ENCODE data around the gene IGDCC3.

Gene IGDCC3

DNA sequence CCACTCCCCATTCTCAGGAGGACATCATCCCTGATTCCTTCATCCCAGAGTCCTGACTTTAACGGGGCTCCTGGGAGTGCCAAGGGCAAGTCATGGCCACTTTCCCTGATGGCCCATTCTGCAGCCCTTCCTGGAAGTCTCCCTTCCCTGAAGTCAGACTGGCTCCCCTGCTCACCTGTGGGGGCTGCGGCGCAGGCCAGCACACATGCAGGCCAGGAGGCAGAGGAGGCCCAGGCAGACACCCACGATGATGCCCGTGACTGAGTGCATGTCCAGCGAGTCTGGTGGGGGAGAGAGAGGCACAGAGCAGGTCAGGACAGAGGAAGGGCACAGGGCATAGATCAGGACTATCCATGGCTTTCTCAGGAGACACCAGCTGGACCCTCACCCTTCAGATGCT, 8.6 kb upstream of the IGDCC3 start:
- no peak for DNase-seq

DNA sequence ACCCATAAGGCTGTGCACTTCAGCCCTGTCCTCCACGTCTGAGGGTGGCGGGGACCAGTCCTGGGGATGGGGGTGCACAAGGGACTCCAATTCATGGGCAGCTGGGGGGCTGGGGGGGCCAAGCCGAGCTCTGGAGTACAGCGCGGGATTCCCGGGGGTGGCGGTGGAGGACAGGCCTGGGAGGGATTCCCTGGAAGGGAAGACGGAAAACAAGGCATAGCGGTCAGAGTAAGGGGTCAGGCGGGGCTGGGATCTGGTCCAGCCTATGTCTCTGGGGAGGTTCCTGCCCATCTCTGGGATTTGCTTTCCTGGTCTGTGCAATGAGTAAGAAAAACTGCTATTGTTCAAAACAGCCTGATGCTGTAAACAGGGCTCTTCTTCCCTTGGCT, 8.1 kb upstream of the IGDCC3 start:
- DNase-seq, result no peak

DNA sequence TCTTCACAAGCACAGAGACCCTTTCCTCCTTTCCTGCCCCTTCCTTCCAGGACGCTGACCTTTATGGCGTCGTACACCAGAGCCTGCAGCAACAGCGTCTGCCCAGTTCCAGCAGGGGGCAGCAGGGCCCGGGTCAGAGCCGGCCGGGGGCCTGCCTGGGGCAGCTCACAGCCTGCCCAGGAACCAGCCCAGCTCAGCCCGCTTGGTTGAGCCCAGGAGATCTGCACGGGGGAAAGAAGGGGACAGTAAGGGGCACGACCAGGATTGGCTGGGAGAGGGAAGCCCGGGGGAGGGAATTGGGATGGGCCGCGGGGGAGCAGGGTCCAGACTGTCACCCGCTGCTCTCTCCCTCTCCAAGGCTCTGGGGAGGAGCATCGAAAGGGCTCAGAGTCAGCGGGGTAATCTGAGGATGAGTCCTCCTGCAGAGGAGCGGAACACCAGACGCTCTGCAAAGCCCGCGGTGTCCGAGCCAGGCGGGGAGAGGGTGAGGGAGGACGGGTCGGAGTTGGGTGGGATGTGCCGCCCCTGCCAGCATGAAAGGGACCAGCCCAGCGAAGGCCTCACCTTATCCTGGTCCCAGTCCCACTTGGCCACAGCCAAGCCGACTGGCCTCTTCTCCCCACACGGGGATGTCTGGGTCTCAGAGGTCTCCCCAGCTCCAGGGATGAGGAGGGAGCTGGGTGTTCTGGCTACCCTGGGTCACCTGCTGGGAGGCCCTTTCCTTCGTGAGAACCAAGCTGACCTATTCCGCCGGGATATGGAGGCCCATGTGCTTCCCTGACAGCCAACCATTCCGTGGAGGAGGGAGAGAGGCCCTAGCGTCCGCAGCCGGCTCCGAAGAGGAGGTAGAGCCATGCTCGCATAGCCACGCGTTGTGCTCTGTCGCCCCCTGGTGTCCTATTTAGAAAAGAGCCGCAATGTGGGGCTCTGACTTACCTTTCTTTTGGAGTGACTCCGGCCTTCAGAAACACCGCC, 7.4 kb upstream of the IGDCC3 start:
- peak; percentile 83 for DNase-seq

DNA sequence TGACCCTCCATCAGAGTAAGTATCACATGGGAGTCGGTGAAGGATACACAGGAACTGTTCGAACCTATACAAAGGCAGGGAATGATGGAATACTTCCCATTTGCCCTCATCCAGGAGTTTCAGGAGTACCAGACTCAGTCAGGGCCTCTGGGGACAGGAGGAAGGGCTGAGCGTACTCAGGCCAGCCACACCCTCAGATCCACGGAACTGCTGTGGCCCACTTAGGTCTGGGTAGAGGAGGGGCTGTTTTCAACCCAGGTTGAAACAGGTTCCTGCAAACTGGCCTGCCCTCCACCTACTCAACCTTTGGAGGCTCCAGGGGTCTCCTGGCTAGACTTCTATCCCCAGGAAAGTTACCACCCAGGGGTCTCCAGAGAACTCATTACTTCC, 6.7 kb upstream of the IGDCC3 start:
- no peak for DNase-seq

DNA sequence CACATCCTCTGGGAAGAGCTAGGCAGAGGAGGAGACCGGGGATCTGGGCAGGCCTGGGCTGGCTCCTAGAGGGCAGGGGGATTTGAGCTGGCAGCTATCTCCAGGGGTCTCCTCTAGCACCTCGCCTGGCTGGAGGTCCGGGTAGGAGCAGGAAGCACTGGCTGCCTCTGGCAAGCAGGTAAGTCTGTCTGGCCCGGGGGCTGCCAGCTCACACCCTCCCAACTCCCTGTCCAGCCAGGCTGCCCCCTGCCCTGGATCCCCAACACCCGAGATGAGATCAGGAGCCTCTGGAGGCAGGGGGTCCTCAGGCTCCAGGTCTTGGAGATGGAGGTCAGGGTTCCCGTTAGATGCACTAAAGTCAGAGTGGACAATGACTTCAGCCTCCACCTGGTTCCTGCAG, 6.2 kb upstream of the IGDCC3 start:
- no peak for DNase-seq

DNA sequence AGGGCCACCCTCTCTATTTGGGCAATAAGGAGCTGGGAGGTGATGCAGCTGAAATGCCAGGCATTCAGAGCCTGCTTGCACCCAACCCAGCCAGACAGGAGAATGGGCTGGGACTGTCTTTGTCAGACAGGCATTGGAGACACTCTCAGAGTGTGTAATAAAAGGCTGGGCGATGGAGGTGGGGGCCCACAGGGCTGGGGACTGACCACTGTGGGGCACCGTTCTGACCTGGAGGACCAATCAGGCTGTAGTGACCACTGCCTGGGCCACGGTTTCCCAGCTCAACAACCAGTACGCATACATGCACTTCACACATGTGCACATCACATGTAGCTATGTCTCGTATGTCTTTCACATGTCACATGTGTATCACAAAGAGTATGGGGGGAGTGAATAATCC, 5.7 kb upstream of the IGDCC3 start:
- no peak for DNase-seq

DNA sequence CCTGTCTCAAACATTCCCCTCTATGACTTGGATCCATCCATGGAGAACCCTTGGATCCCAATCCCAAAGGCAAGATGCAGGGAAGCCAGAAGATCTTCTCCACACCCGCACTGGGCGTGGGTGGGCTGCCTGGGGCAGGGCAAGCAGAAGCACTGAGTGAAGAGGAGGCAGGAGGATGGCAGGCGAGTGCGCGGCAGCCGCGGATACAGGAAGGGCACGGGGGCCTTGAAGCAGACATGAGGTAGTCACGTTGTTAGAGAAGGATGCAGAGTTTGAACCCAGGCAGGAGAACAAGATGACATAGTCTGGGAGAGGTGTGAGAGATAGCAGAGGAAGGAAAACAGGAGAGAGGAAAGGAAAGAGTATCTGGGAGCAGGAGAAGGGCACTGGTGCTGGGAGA, 5.1 kb upstream of the IGDCC3 start:
- DNase-seq, result no peak

DNA sequence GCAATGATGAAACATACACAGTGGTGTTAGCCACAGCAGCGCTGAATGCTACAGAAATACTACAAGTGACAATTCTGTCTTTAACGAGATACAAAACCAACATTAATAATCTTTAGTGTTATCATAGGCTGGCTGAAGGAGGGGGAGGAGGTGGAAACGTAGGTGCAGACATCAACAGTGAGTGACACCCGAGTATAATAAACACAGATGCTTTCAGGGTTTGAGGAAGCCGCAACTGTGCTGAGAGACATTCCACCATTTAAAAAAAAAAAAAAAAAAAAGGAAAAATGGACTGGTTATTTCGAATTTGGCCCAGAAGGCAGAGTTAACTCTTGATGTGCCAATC, 4.3 kb upstream of the IGDCC3 start:
- DNase-seq, result no peak

DNA sequence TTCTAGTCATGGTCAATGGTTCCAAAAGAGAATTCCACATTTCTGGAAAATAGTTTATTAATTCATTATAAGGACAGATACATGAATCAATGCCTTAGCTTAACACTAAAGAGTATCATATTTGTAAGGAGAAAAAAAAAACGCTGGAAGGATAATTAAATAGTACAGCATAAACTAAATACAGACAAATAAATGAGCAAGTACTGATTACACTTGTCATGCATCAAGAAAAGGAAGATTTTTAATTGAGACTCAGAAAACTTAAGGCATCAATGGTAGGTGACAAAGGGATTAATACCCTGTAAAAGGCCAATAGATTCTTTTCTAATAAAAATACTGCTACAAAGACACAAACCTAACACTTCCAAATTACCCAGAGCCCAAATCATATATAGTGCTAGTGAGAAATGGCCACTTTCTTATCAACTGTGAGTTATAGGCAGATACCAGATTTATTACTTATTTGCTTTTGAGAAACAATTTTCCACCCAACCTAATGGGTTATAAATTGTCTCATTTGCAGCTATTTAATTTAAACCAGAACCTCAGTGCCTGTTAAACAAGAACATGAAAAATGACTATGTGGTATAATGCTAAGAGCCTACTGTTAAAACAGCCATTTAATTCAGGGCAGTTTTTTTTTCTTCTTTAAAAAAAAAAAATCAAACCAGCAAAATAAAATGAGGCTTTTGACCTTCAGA, 3.8 kb upstream of the IGDCC3 start:
- no peak for DNase-seq

DNA sequence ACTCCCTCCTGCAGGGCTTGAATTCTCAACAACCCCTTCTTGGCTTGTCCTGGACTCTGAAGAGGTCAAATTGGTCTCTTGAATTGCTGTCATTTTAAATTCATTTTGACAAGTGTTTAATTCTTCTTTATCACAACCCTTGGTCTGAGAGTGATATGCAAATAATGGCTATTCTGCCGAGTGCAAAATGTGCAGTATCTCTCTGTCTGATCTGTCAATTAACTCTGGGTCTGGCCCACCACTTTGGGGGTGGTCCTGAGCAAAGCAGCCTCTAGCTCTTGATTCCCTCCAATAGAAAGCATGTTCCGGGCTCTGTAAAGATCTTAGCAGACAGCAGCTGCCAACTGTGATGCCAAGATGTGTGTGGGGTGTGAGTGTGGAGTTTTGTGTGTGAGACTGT, 2.2 kb upstream of the IGDCC3 start:
- DNase-seq, result no peak

DNA sequence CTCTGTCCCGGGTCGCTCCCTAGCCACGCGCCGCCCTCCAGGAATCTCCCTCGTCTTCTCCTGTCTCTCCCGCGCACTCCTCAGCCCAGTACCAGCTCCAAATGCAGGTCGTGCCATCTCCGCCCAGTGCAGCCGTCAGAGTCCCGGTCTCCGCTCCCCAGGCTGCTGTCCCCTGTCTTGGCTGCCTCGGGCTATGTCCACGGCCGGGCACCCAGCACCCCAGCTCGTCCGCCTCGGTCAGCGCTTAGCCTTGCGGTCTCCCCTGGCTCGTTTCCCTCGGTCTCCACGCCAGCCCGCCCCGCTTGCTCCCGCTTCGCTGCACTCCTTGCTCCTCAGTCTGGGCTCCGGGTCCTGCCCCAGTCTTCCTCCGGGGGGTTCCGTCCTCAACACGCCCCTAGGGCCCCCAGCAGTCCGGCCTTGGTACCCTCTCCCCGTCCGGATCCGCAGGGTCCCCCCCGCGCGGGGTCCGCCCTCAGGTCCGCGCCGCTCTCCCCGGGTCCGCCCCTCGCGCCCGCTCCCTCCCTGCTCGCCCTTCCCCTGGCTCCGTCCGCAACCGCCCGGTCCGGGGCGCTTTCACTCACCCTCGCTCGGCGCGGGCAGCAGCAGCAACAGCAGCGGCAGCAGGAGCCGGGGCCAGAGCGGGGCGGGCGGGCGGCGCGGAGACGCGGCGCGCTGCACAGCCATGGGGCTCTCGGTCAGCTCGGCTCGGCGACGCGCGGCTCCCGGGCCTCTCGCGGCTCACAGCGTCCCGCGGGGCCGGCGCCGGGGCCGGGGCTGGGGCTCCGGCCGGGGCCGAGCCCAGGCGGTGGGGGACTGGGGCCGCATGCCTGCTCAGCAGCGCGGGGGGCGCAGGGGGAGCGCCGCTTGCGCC, 462 bp downstream of the IGDCC3 start:
- no peak for DNase-seq

DNA sequence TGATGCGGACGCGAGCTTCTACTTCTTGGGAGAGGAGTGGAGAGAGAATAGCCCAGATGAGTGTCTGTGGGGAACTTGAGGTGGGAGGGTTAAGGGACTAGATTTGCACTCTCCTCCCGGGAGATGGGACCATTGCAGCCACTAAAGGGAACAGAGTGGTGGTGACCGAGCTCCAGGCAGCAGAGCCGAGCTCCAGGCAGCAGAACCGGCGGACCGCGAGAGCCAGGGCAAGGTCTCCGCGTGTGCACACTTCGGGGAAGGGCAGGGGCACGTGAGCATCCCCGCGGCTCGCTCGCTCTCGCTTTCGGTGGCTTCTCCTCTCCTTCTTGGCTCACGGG, 1.1 kb downstream of the IGDCC3 start:
- DNase-seq, result no peak

DNA sequence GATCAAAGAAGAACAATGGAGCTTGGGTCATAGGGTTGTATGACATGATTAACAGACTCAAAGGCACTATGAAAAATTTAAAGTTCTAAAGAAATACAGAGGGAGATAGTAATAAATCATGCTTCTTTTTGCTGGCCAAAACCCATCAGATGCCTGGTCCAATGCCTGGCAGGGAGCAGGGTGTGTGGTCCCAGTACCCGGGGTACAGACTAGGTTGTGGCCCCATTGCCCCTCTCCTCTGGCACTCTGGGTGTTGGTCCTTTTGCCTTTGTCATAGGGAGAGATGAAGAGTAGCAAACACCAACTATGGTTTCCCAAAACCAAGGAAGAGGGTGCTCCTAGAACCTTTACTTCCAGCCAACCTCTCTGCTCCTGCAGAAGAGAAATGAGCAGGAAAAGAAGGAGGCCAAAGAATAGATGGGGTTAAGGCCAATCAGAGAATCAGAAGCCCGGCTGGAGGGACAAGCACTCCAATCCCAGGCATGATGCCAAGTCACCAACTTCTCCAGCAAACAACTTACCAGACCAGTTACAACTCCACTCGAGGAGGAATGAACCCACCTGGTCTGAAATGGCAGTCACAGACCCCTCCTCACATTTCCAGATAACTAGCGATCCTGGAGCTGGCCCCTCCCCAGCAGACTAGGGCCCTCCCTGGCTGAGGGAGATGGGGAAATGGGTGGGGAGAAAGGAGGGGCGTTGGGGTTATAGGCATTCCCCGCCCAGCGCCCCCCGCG, 1.8 kb downstream of the IGDCC3 start:
- DNase-seq, result no peak

DNA sequence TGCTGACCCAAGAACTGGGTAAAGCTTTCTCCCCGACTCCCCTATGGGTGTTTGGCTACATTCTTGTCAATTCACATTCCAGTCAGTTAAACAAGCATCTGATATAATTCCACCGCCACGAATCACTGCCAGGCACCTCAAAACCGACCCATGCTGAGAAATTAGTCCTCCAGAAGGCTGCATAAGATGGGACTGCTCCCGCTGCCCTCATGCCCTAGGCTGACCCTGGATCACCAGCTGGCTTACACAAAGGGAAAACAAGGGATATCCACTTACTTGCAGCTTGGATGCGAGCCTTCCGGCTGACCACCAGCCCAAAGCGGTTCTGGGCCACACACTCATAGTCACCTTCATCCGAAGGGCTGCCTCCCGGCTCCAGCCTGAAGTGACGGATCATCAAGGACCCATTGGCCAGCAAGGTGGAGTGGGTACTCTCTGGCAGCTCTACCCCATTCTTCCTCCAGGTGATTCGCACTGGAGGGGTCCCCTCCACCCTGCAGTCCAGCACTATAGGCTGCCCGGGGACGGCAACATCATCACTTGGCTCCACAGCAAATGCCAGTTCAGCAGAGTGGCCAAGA, 2.9 kb downstream of the IGDCC3 start:
- DNase-seq, result no peak

DNA sequence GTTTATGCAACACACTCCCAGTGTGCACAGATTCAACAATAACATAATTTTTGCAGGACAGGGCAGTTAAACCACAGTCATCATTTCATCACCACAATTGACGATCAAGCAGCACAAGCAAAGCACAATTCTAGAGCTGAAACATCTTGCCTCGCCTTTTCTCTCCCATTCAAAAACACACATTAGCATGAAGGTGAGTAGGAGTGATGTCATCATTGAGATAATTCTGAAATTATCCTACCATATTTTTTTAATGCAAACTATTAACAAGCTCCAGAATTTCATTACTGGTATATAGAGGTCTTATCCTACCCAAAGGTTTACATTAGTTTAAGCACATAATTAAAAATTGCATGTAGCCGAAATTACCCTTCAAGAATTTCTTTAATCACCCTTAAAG, 3.5 kb downstream of the IGDCC3 start:
- DNase-seq, result no peak

DNA sequence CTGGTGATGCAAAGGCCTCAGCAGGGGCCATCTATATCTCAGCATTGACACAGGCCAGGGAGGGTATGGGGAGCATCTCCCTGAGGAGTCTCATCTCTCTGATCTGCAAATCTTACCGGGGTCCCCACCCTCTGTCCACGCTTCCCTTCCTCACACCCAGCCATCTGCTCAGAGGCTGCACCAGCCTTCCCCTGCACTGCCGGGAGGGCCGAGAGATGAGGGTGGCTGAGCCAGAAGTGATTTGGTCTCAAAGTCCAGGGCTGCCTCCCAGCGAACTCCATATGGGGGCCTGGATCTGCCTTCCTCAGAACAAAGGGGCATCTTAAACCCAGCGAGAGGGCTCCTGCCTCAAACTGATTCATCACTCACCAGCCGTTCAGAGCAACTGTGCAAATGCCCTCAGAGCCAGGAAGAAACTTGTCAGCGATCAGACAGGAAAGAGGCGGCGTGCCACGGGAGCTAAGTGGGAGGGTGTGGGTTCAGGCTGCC, 4.6 kb downstream of the IGDCC3 start:
- DNase-seq, result no peak

DNA sequence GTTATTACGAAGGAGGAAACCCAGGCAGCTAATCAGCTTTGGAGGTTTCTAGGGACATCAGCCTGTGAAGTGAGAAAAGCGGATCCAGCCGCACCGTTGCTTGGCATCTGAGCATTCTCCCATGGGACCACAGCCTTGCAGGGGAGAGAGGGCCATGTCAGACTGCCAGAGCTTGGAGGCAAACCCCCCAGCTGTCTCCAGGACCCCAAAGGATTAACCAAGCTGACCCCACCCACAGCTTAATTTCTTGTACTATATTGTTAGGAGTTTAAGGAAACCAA, 5.1 kb downstream of the IGDCC3 start:
- DNase-seq, result no peak

DNA sequence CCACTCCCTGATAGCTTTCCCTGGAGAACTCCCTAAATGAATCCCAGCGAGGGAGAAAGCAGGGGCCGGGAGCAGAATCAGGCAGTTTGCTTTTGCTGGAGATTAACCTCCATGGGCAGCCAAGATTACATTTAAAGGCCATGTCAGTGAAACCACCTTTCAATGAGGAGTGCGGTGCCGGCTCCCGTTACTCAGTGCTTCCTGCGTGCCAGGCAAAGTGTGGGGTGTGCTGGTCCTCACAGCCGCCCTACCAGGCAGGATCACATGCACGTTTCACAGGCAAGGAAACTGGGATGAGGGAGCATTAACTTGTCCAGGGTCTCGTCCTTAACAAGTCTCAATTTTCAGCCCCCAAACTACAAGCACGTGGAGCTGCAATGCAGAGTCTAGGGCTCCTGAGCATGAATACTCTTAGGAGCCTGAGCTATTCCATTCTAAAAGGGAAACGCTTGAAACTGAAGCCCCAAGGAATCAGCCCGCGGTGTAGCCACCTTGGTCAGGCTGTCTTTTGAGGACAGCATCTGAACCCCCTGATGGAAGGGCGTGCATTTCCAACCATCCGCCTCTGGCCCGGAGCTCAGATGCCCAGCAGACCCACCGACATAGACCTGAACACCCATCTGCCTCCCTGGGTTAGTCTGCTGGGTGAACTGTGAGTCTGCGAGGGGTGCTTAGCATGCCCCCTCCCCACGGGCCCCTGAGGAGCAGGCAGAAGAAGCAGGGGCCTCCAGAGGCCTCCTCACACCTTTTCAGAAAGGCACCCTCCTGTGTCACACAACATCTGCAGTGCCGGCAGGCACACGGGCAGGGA, 5.6 kb downstream of the IGDCC3 start:
- DNase-seq, result no peak

DNA sequence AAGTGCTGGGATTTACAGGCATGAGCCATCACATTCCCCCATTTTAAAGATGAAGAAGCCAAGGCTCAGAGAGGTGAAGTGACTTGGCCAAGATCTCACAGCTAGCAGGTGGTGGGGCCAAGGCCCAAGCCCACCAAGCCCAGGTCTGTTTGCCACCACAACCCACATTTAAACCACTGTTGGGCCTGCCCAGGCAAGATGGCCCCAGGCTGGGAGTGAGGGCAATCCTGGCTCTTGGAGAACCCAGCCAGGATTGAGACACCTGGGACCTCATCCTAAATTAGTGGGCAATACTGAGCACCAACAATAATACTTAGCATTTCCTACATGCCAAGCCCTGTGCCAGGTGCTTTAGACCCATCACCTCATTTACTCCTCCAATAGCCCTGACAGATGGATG, 6.9 kb downstream of the IGDCC3 start:
- DNase-seq, result no peak

DNA sequence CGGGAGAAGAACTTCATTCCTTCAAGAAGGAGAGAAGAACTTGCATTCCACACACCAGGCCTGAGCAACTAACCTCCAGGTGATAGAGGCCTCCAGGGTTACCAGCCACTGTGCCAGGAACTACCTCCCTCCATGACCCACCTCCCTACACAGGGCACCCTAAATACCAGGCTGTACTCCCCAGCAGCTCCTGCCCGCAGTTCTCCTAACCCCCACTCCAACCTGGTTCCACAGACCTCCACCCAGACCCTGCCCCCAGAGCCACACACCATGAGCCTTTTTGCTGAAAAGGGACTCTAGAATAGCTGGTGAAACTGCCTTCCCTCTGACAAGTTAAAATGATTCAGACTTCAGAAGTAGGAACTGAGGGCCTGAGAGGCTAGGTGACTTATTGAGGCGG, 8.2 kb downstream of the IGDCC3 start:
- no peak for DNase-seq

DNA sequence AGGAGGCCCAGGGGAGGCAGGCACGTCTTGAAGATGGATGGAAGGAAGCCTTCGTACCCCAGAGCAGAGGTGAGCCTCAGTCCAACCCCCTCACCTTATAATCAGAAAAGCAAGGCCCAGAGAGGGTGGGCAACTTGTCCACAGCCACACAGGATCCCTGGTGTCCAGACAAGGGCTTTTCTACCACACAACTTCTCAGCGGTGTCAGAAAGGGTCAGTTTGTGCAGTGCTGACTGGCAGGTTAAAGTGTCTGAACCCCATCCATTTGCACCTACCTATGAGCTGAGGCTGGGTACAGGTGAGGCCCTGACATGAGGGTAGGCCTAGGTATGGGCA, 8.6 kb downstream of the IGDCC3 start:
- no peak for DNase-seq

All from activated CD4-positive, alpha-beta T cell treated with anti-CD3 and anti-CD28 coated beads, Interleukin-2, amount 50 U/mL, for 1 hour (primary cell).